Mammary epithelial cell (primary cell): ENCODE results near the gene PVALEF.

Experiments
- EZH2 ChIP-seq: IDR thresholded peaks from 2 replicates; pipeline ENCODE4 v1.6.1; 2012; ENCODE audit warnings: low read length, inconsistent platforms, borderline replicate concordance
- TF ChIP-seq, protein P1 (sequence below), 2 donors: IDR thresholded peaks in 1 of 2; conservative IDR thresholded peaks in 1 of 2; 2 replicates each; pipeline ENCODE4 v1.5.1; 2011 to 2012; ENCODE audit warnings: inconsistent platforms in 2 of 2, low read length in 2 of 2, mild to moderate bottlenecking in 2 of 2, control low read depth in 1 of 2, low read depth in 1 of 2; ENCODE audit not compliant: insufficient read depth in 1 of 2; ENCODE audit errors: extremely low read depth in 1 of 2

DNA sequence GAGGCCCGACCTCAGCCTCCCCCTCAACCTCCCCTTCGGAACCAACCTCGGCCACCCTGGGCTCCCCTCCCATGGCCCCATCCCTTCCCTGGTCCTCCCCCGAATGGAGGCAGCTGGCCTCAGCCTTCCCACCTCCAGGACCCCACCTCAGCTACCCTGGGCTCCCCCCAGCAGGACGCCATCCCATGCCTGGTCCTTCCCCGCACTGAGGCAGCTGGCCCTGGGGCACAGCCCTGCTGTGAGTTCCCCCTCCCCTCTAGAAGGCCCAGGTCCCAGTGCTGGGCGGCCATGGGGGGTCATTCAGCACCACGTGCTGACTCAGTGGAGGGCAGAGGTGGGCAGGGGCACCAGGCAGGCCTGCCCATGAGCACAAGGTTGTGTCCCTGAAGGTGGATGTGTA is 28.9 kb upstream of the PVALEF start:
- TF ChIP-seq, protein P1, sequence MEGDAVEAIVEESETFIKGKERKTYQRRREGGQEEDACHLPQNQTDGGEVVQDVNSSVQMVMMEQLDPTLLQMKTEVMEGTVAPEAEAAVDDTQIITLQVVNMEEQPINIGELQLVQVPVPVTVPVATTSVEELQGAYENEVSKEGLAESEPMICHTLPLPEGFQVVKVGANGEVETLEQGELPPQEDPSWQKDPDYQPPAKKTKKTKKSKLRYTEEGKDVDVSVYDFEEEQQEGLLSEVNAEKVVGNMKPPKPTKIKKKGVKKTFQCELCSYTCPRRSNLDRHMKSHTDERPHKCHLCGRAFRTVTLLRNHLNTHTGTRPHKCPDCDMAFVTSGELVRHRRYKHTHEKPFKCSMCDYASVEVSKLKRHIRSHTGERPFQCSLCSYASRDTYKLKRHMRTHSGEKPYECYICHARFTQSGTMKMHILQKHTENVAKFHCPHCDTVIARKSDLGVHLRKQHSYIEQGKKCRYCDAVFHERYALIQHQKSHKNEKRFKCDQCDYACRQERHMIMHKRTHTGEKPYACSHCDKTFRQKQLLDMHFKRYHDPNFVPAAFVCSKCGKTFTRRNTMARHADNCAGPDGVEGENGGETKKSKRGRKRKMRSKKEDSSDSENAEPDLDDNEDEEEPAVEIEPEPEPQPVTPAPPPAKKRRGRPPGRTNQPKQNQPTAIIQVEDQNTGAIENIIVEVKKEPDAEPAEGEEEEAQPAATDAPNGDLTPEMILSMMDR (conservative IDR thresholded peaks at IDR 0.05 in 1 of 2, IDR thresholded peaks at IDR 0.05 in 1 of 2; ENCODE audit: extremely low read depth in 1 of 2, insufficient read depth in 1 of 2, low read depth in 1 of 2, low read length in 2 of 2) = no peak
- no peak for TF ChIP-seq EZH2
